ENCODE data around the gene MTMR11. TPM values are rescaled to one million over a fixed set of nuclear protein-coding genes. Genes with fewer than 3 reads are reported as not detected.

The MTMR11 gene
- total and polyA plus RNA-seq, 9 of the 15 experiments (the other 6 are each of a cell fraction or from before 2014, with no cell fraction given) = 0.09 to 1.6 (median 0.51) TPM

DNA sequence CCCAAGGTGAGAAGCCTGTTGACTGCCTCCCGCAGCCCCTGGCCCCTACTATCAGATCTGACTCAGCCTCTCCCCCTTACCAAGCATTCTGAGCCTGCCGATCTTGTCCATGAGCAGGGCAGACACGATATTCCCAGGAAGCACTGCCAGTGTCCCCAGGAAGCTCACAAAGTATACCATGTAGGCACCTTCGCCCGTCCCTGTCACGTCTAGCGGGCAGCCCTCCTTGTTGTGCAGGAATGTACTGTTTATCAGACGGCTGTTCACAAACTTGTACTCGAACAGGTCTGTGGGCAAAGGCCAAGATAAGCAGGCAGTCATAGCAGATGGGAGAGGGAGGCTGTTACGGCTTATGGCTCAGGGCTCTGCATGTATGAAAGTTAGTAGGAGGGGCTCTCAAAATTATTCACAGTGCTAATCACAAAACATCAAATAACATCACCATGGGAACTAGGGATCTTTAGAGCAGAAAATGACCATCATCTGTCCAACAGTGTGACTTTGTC, 30.1 kb downstream of the MTMR11 start (continued):
- TF ChIP-seq ARHGAP35 (IDR thresholded peaks at IDR 0.05; ENCODE audit: partially characterized antibody) = no peak
- TF ChIP-seq CEBPB (tag; IDR thresholded peaks at IDR 0.05) = no peak
- TF ChIP-seq, protein P1, sequence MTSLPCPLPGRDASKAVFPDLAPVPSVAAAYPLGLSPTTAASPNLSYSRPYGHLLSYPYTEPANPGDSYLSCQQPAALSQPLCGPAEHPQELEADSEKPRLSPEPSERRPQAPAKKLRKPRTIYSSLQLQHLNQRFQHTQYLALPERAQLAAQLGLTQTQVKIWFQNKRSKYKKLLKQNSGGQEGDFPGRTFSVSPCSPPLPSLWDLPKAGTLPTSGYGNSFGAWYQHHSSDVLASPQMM (CRISPR knock-in tag; IDR thresholded peaks at IDR 0.05) = no peak
- TF ChIP-seq MTA2 (IDR thresholded peaks at IDR 0.05; ENCODE audit: low read depth) = no peak
- no peak for TF ChIP-seq ZNF79 (CRISPR knock-in tag; IDR thresholded peaks at IDR 0.05; ENCODE audit: low read depth)
- TF ChIP-seq ZNF639 (CRISPR knock-in tag; conservative IDR thresholded peaks at IDR 0.05 in 1 of 2, IDR thresholded peaks at IDR 0.05 in 1 of 2) = 0 out of 4 replicates have a peak, but pooled peaks of 1 of the 2 experiments have one; percentile 35
- no peak; the same call in 1 of the 2 replicates for TF ChIP-seq CREM (IDR thresholded peaks at IDR 0.05; ENCODE audit: low read depth)
- TF ChIP-seq FOXK2 (conservative IDR thresholded peaks at IDR 0.05 in 1 of 2, IDR thresholded peaks at IDR 0.05 in 1 of 2; ENCODE audit: low read depth in 2 of 2) = 0 out of 4 replicates have a peak, but pooled peaks have one; percentile 10 to 37
- TF ChIP-seq, protein P2, sequence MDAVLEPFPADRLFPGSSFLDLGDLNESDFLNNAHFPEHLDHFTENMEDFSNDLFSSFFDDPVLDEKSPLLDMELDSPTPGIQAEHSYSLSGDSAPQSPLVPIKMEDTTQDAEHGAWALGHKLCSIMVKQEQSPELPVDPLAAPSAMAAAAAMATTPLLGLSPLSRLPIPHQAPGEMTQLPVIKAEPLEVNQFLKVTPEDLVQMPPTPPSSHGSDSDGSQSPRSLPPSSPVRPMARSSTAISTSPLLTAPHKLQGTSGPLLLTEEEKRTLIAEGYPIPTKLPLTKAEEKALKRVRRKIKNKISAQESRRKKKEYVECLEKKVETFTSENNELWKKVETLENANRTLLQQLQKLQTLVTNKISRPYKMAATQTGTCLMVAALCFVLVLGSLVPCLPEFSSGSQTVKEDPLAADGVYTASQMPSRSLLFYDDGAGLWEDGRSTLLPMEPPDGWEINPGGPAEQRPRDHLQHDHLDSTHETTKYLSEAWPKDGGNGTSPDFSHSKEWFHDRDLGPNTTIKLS (IDR thresholded peaks at IDR 0.05; ENCODE audit: borderline replicate concordance, low read depth) = 0 out of 2 replicates have a peak, but pooled peaks have one; percentile 22
- no peak for TF ChIP-seq CHCHD3 (CRISPR knock-in tag; IDR thresholded peaks at IDR 0.05)
- TF ChIP-seq, protein P3, sequence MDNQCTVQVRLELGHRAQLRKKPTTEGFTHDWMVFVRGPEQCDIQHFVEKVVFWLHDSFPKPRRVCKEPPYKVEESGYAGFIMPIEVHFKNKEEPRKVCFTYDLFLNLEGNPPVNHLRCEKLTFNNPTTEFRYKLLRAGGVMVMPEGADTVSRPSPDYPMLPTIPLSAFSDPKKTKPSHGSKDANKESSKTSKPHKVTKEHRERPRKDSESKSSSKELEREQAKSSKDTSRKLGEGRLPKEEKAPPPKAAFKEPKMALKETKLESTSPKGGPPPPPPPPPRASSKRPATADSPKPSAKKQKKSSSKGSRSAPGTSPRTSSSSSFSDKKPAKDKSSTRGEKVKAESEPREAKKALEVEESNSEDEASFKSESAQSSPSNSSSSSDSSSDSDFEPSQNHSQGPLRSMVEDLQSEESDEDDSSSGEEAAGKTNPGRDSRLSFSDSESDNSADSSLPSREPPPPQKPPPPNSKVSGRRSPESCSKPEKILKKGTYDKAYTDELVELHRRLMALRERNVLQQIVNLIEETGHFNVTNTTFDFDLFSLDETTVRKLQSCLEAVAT (IDR thresholded peaks at IDR 0.05) = no peak
- TF ChIP-seq ADNP (tag; IDR thresholded peaks at IDR 0.05) = no peak
- no peak for TF ChIP-seq GATAD2B (IDR thresholded peaks at IDR 0.05; ENCODE audit: borderline replicate concordance)
- no peak for TF ChIP-seq KLF13 (tag; IDR thresholded peaks at IDR 0.05; ENCODE audit: borderline replicate concordance, low read depth)
- TF ChIP-seq ESRRA (IDR thresholded peaks at IDR 0.05; ENCODE audit: borderline replicate concordance, low read depth) = no peak; the same call in 1 of the 2 replicates
- no peak for TF ChIP-seq ZNF232 (CRISPR knock-in tag; IDR thresholded peaks at IDR 0.05)
- no peak for TF ChIP-seq HNRNPK (IDR thresholded peaks at IDR 0.05; ENCODE audit: low read depth, low read length, poor library complexity, severe bottlenecking)
- no peak for TF ChIP-seq ILK (tag; IDR thresholded peaks at IDR 0.05; ENCODE audit: borderline replicate concordance, low read depth)
- TF ChIP-seq ZKSCAN3 (CRISPR knock-in tag; IDR thresholded peaks at IDR 0.05) = no peak
- TF ChIP-seq POLR2G (IDR thresholded peaks at IDR 0.05; ENCODE audit: low read depth, low read length) = no peak
- no peak for TF ChIP-seq ZNF224 (CRISPR knock-in tag; IDR thresholded peaks at IDR 0.05)
- TF ChIP-seq ZFP1 (CRISPR knock-in tag; IDR thresholded peaks at IDR 0.05) = no peak
- TF ChIP-seq, protein P4, sequence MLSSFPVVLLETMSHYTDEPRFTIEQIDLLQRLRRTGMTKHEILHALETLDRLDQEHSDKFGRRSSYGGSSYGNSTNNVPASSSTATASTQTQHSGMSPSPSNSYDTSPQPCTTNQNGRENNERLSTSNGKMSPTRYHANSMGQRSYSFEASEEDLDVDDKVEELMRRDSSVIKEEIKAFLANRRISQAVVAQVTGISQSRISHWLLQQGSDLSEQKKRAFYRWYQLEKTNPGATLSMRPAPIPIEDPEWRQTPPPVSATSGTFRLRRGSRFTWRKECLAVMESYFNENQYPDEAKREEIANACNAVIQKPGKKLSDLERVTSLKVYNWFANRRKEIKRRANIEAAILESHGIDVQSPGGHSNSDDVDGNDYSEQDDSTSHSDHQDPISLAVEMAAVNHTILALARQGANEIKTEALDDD (IDR thresholded peaks at IDR 0.05) = no peak
- TF ChIP-seq GTF2E2 (tag; IDR thresholded peaks at IDR 0.05) = no peak

Measured in K562 (cell line).